Neuronal stem cell (in vitro differentiated cells): ENCODE measurements around the gene ABLIM1.
"Not testable (repeated sequence)": the region's sequence is repeated elsewhere in the genome, so short reads cannot be mapped to it uniquely, and the experiment has no call there.

Experiments
- DNase-seq: peaks from one replicate; pipeline ENCODE4 v3.0.0-alpha.2; 2013; ENCODE audit warnings: low spot score
- H2AFZ ChIP-seq: one replicate; pipeline ENCODE4 v1.6.1; 2013; ENCODE audit warnings: mild to moderate bottlenecking, low read length, inconsistent platforms
- H2AK5ac ChIP-seq: 2 replicates; pipeline ENCODE4 v1.6.1; 2013; ENCODE audit warnings: low read depth, mild to moderate bottlenecking, inconsistent platforms, low read length, moderate library complexity, mixed read lengths
- H2BK120ac ChIP-seq: 2 replicates; pipeline ENCODE4 v1.6.1; 2013; ENCODE audit warnings: low read depth, mild to moderate bottlenecking, inconsistent platforms, low read length, moderate library complexity, mixed read lengths
- H2BK12ac ChIP-seq: one replicate; pipeline ENCODE4 v1.6.1; 2013; ENCODE audit warnings: low read length, inconsistent platforms
- H2BK15ac ChIP-seq: 2 replicates; pipeline ENCODE4 v1.6.1; 2013; ENCODE audit warnings: mild to moderate bottlenecking, low read length, inconsistent platforms, mixed read lengths
- H2BK5ac ChIP-seq: one replicate; pipeline ENCODE4 v1.6.1; 2013; ENCODE audit warnings: inconsistent platforms, mild to moderate bottlenecking, low read length, moderate library complexity
- H3K14ac ChIP-seq: one replicate; pipeline ENCODE4 v1.6.1; 2013; ENCODE audit warnings: low read length, inconsistent platforms
- H3K18ac ChIP-seq: 2 replicates; pipeline ENCODE4 v1.6.1; 2013; ENCODE audit warnings: low read length, inconsistent platforms
- H3K23ac ChIP-seq: 2 replicates; pipeline ENCODE4 v1.6.1; 2013; ENCODE audit warnings: low read depth, mild to moderate bottlenecking, mixed read lengths, low read length, inconsistent platforms; ENCODE audit not compliant: poor library complexity
- H3K27ac ChIP-seq: replicated peaks from 3 replicates; pipeline ENCODE4 v1.5.1; 2013; ENCODE audit warnings: low read length, inconsistent platforms
- H3K27me3 ChIP-seq, 3 experiments: 2 replicates each; pipeline ENCODE4 v1.6.1; 2013; ENCODE audit warnings: low read length in 3 of 3, mild to moderate bottlenecking in 2 of 3, inconsistent platforms in 1 of 3, low read depth in 1 of 3, mixed read lengths in 1 of 3, moderate library complexity in 1 of 3; ENCODE audit not compliant: control insufficient read depth in 3 of 3, insufficient read depth in 3 of 3
- H3K36me3 ChIP-seq, 2 donors: replicated peaks in 1 of 2; 2 replicates each; pipeline ENCODE4 v1.6.1; 2013; ENCODE audit warnings: low read length in 2 of 2; ENCODE audit not compliant: control insufficient read depth in 2 of 2, insufficient read depth in 2 of 2
- H3K4ac ChIP-seq: 2 replicates; pipeline ENCODE4 v1.6.1; 2013; ENCODE audit warnings: inconsistent platforms, mild to moderate bottlenecking, low read length, moderate library complexity
- H3K4me1 ChIP-seq, 2 donors: 1 replicate in 1 of 2; 2 replicates in 1 of 2; pipeline ENCODE4 v1.6.1; 2013; ENCODE audit warnings: low read length in 2 of 2, low read depth in 1 of 2; ENCODE audit not compliant: control insufficient read depth in 2 of 2, insufficient read depth in 1 of 2
- H3K4me2 ChIP-seq: one replicate; pipeline ENCODE4 v1.6.1; 2013; ENCODE audit warnings: mild to moderate bottlenecking, low read length, inconsistent platforms; ENCODE audit not compliant: insufficient read depth, poor library complexity, severe bottlenecking
- H3K4me3 ChIP-seq, 2 donors: 2 replicates each; pipeline ENCODE4 v1.5.1; 2013; ENCODE audit warnings: low read length in 2 of 2, mild to moderate bottlenecking in 2 of 2, inconsistent platforms in 1 of 2, moderate library complexity in 1 of 2
- H3K79me1 ChIP-seq: one replicate; pipeline ENCODE4 v1.6.1; 2013; ENCODE audit warnings: low read depth, mild to moderate bottlenecking, inconsistent platforms, low read length, moderate library complexity
- H3K9ac ChIP-seq: one replicate; pipeline ENCODE4 v1.6.1; 2013; ENCODE audit warnings: mild to moderate bottlenecking, low read depth, low read length, inconsistent platforms; ENCODE audit not compliant: poor library complexity
- H3K9me3 ChIP-seq, 2 donors: replicated peaks in 1 of 2; 2 replicates each; pipeline versions ENCODE3 to v1.6.1; 2013; ENCODE audit warnings: low read length in 2 of 2, mild to moderate bottlenecking in 2 of 2, inconsistent platforms in 1 of 2, low read depth in 1 of 2, mixed read lengths in 1 of 2, moderate library complexity in 1 of 2; ENCODE audit not compliant: control insufficient read depth in 2 of 2, insufficient read depth in 1 of 2
- H4K8ac ChIP-seq: one replicate; pipeline ENCODE4 v1.6.1; 2013; ENCODE audit warnings: low read depth, mild to moderate bottlenecking, inconsistent platforms, low read length, moderate library complexity
- H4K91ac ChIP-seq: one replicate; pipeline ENCODE4 v1.6.1; 2013; ENCODE audit warnings: low read length, low read depth, mild to moderate bottlenecking, inconsistent platforms; ENCODE audit not compliant: poor library complexity
- WGBS, 2 donors: extraction: QIAGEN DNeasy Blood & Tissue Kit; methylation state at CpG; one replicate each; pipeline ENCODE4 v1.1.7; 2013; ENCODE audit warnings: missing lambda C conversion rate in 2 of 2, mixed read lengths in 1 of 2; ENCODE audit not compliant: insufficient read length in 2 of 2, insufficient replicate concordance in 1 of 2; ENCODE audit errors: extremely low coverage in 2 of 2; 5-methylcytosine and 5-hydroxymethylcytosine counted together

The ABLIM1 gene

GRCh38 chr10:114698271-114699061 is 40.4 kb upstream of the ABLIM1 start:
- Histone ChIP-seq H3K4me3 (no peak overlapping the region), H3K79me1 (no peaks in the 10 kb centered on the region), H2AK5ac (no peak overlapping the region), H3K14ac (no peak overlapping the region), H3K27me3 (no peaks in the 10 kb centered on the region), H4K91ac (no peak overlapping the region), H2AFZ (no peak overlapping the region), H2BK5ac (no peak overlapping the region), H3K36me3 (no peaks in the 10 kb centered on the region), H3K18ac (no peak overlapping the region), H3K9ac (no peak overlapping the region), H2BK12ac (no peak overlapping the region), H3K27ac (no peak overlapping the region), H2BK120ac (no peak overlapping the region), H3K23ac (no peak overlapping the region), H3K4me2 (no peak overlapping the region), H4K8ac (no peak overlapping the region), H3K4ac (no peak overlapping the region), H2BK15ac (no peak overlapping the region), H3K4me1 (no peaks in the 10 kb centered on the region), H3K9me3 (no peaks in the 10 kb centered on the region)
- no peak for DNase-seq

- no peak for DNase-seq
- H3K27me3 ChIP-seq, result no peaks in the 10 kb centered on the region
- no peaks in the 10 kb centered on the region for H3K4me1 ChIP-seq
- no peak overlapping the region for H4K8ac ChIP-seq
- no peak overlapping the region for H4K91ac ChIP-seq
- no peaks in the 10 kb centered on the region for H3K36me3 ChIP-seq
- no peaks in the 10 kb centered on the region for H3K79me1 ChIP-seq
- no peak overlapping the region for H3K14ac ChIP-seq
- H2AK5ac ChIP-seq, result no peak overlapping the region
- H3K4me3 ChIP-seq, result no peak overlapping the region
- no peak overlapping the region for H2AFZ ChIP-seq
- no peak overlapping the region for H3K9ac ChIP-seq
- H3K18ac ChIP-seq, result peak overlapping the region; percentile 38
- no CpG with 5 or more reads among the region's 10 CpGs for WGBS, 2 donors
- no peak overlapping the region for H2BK15ac ChIP-seq
- no peak overlapping the region for H3K23ac ChIP-seq
- H2BK12ac ChIP-seq, result no peak overlapping the region
- no peak overlapping the region for H2BK5ac ChIP-seq
- H2BK120ac ChIP-seq, result no peak overlapping the region
- H3K4ac ChIP-seq, result no peak overlapping the region
- H3K4me2 ChIP-seq, result no peak overlapping the region
- no peak overlapping the region for H3K27ac ChIP-seq
- H3K9me3 ChIP-seq, result no peaks in the 10 kb centered on the region
Measured at GRCh38 chr10:114697061-114697598, 39.1 kb upstream of the ABLIM1 start.

- H4K8ac ChIP-seq, H3K23ac ChIP-seq, H3K4me2 ChIP-seq, H2BK12ac ChIP-seq, H3K27me3 ChIP-seq, H3K4ac ChIP-seq, H2BK120ac ChIP-seq, H4K91ac ChIP-seq, H2BK5ac ChIP-seq, H3K18ac ChIP-seq, H2BK15ac ChIP-seq, H2AFZ ChIP-seq, H3K27ac ChIP-seq, DNase-seq, H3K36me3 ChIP-seq, H3K4me3 ChIP-seq, H2AK5ac ChIP-seq, H3K4me1 ChIP-seq, H3K79me1 ChIP-seq, H3K14ac ChIP-seq, H3K9ac ChIP-seq, H3K9me3 ChIP-seq: not testable (repeated sequence)
Measured at GRCh38 chr10:114696301-114696700, 38.2 kb upstream of the ABLIM1 start.

GRCh38 chr10:114694752-114695151 is 36.7 kb upstream of the ABLIM1 start:
- Histone ChIP-seq H2BK5ac (no peak overlapping the region), H2BK12ac (no peak overlapping the region), H2AFZ (no peak overlapping the region), H3K4me1 (peaks cover 1 to 3% of the 10 kb centered on the region in 2 donors), H3K4ac (no peak overlapping the region), H3K27ac (no peak overlapping the region), H3K79me1 (no peaks in the 10 kb centered on the region), H4K8ac (no peak overlapping the region), H2BK120ac (no peak overlapping the region), H2AK5ac (no peak overlapping the region), H3K9me3 (no peaks in the 10 kb centered on the region), H3K9ac (no peak overlapping the region), H3K23ac (no peak overlapping the region), H3K18ac (no peak overlapping the region), H3K4me3 (no peak overlapping the region), H3K36me3 (no peaks in the 10 kb centered on the region), H3K27me3 (no peaks in the 10 kb centered on the region), H3K4me2 (no peak overlapping the region), H2BK15ac (no peak overlapping the region), H4K91ac (no peak overlapping the region), H3K14ac (no peak overlapping the region)
- WGBS, 2 donors, result no CpG with 5 or more reads among the region's 8 CpGs
- DNase-seq, result peak; percentile 38
